Stomach smooth muscle (tissue), 2 donors: ENCODE data around the gene KCTD21.

Experiments
- H3K27ac ChIP-seq: one replicate; pipeline ENCODE4 v1.7.0; 2013; ENCODE audit warnings: mild to moderate bottlenecking, low read length, inconsistent platforms
- H3K27me3 ChIP-seq, 2 donors: one replicate each; pipeline ENCODE4 v1.7.0; 2013; ENCODE audit warnings: low read length in 2 of 2; ENCODE audit not compliant: insufficient read depth in 2 of 2, control insufficient read depth in 1 of 2
- H3K36me3 ChIP-seq, 2 donors: one replicate each; pipeline ENCODE4 v1.7.0; 2013; ENCODE audit warnings: low read length in 2 of 2; ENCODE audit not compliant: control insufficient read depth in 2 of 2, insufficient read depth in 2 of 2
- H3K4me1 ChIP-seq: one replicate; pipeline ENCODE4 v1.7.0; 2013; ENCODE audit warnings: low read length; ENCODE audit not compliant: control insufficient read depth, insufficient read depth
- H3K4me3 ChIP-seq, 2 donors: one replicate each; pipeline ENCODE4 v1.7.0; 2013; ENCODE audit warnings: low read length in 2 of 2
- H3K9ac ChIP-seq, 2 donors: one replicate each; pipeline ENCODE4 v1.7.0; 2013; ENCODE audit warnings: low read length in 2 of 2, mild to moderate bottlenecking in 1 of 2
- H3K9me3 ChIP-seq, 2 donors: one replicate each; pipeline ENCODE4 v1.7.0; 2013; ENCODE audit warnings: low read length in 2 of 2; ENCODE audit not compliant: control insufficient read depth in 2 of 2
- donor health status: healthy.
- donor health status: Pancreatic carcinoma.

KCTD21 gene

DNA sequence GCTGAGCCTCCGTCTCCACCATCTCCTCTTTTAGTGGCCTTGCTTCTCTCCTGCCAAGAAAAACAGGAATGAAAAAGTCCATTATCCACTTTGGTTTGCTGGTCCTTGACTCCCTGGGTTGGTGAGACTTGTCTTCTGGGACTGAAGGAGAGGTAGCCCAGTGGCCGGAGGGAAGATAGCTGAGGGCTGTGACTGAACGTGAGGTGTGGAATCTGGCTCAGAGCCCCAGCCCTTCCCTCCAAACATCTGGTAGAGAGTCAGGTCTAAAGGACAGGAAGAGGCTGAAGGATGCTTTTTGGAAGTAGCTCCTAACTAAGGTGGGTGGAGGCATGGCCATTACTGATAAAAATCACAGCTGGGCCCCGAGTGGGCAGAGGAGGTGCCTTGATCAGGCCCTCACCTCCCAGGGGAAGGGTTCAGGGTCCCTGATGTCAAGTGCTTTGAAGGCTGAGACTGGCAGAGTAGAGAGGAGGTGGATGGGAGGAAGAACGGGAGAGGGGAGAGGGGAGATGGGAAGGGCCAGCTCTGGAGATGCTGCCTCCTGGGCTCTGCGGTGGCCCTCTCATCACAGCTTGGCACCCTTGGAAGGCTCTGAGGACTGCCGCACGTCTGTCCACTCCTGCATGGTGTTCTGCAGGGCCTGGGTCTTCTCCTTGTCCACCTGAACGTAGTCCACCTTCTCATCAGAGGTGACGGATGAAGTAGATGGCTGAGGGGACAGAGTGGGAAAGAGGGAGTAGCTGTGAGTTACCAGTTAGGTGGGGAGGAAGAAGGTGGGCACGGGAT lies 30.5 kb upstream of the KCTD21 start:
- Histone ChIP-seq H3K4me1 (no peaks in the 10 kb centered on the region), H3K4me3 (no peak overlapping the region), H3K9ac (no peak overlapping the region), H3K27ac (no peak overlapping the region), H3K9me3 (no peaks in the 10 kb centered on the region), H3K36me3 (peaks cover 22 to 64% of the 10 kb centered on the region in 2 donors), H3K27me3 (no peaks in the 10 kb centered on the region)

DNA sequence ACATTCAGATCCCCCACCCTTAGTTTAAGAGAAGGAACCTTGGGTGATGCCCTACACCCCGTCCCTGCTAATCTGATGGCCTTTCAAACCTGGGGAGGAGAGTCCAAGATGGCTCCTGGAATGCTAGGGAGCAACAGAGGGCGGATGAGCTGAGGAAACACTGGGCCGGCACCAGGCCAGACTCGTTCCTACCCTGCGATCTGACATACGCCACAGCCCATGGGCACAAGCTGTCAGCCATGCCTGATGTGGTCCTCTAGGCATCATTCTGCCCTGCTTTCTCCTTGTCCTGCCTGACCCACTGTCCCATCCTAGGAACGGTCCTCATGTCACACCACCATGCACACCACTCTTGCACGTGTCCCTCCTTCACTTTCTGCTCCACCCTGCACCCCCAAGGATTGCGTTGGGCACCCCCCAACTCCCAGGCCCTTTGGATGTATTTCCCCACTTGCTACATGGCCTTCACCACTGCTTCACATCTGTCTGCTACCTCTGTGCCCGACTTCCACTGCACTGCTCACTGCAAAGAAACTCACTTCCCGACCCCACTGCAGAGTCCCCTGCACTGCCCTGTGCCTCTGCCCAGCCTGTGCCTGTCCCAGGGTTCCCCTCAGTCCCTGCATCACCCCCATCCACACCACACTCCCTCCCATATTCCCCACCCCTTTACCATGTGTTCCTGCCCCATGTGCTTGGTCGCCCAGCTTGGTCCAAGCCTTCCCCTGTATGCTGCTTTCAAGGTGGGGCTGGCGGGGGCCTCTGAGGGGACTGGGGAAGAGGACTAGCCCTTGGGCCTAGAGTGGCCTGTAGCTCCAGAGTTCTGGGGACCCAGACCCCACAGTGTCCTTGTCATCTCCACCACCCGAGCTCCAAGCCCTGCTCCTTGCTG lies 29.5 kb upstream of the KCTD21 start:
- Histone ChIP-seq H3K36me3 (peaks cover 17 to 57% of the 10 kb centered on the region in 2 donors), H3K4me3 (no peak overlapping the region), H3K9me3 (no peaks in the 10 kb centered on the region), H3K27ac (no peak overlapping the region), H3K4me1 (no peaks in the 10 kb centered on the region), H3K27me3 (no peaks in the 10 kb centered on the region), H3K9ac (no peak overlapping the region)

DNA sequence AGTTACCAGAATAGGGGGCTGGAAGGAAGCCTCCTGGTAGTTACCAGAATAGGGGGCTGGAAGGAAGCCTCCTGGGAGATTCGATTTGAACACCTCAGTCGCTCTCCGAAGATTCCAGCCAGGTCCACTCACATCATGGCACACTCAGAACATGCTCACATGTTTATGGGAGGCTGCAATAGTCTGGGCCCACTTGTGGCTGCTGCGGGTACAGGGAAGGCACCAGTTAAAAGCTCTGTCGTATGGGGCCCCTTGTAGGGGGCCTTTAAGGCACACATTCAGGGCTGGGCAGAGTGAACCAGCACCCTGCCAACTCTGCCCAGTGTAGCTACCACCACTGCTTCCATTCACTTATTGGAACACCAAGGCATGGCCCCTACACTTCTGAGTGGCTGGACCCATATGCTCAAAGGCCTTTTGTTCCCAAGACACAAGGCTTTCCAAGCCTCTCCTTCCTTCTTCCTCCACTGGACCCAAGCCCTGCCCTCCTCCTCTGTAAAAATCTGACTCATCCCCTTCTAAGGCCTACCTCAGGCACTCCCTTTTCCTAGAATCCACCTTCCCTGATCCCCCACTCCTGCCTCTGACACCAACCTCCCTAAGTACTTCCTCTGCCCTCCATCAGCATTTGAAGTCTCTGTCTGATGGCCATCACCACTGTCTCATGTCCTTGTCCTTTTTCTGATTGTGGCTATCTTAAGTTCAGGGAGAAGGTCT lies 28.3 kb upstream of the KCTD21 start:
- H3K27ac ChIP-seq: no peak overlapping the region
- H3K36me3 ChIP-seq: peaks cover 19 to 51% of the 10 kb centered on the region in 2 donors
- H3K9ac ChIP-seq: no peak overlapping the region
- H3K4me3 ChIP-seq: no peak overlapping the region
- H3K27me3 ChIP-seq: no peaks in the 10 kb centered on the region
- H3K4me1 ChIP-seq: no peaks in the 10 kb centered on the region
- H3K9me3 ChIP-seq: no peaks in the 10 kb centered on the region

DNA sequence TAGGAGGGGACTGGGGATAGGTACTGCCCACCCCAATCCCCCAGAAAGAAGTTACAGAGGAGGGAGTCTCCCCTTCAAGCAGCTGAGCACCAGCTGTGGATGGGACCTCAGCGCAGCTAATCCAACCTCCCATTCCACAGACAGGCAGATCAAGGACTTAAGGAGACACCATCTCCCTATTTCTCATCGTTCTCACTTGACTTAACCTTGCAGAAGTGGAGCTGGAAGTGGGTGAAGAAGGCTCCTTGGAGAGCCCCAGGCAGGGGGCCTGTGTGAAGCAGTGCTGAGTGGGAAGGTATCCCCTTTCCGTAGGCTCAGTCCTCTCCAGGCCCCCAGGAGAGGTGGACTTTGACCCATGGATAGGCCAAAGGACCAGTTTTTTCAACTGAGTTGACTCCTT lies 27.6 kb upstream of the KCTD21 start:
- Histone ChIP-seq H3K4me3 (no peak overlapping the region), H3K27ac (no peak overlapping the region), H3K36me3 (peaks cover 21 to 44% of the 10 kb centered on the region in 2 donors)

DNA sequence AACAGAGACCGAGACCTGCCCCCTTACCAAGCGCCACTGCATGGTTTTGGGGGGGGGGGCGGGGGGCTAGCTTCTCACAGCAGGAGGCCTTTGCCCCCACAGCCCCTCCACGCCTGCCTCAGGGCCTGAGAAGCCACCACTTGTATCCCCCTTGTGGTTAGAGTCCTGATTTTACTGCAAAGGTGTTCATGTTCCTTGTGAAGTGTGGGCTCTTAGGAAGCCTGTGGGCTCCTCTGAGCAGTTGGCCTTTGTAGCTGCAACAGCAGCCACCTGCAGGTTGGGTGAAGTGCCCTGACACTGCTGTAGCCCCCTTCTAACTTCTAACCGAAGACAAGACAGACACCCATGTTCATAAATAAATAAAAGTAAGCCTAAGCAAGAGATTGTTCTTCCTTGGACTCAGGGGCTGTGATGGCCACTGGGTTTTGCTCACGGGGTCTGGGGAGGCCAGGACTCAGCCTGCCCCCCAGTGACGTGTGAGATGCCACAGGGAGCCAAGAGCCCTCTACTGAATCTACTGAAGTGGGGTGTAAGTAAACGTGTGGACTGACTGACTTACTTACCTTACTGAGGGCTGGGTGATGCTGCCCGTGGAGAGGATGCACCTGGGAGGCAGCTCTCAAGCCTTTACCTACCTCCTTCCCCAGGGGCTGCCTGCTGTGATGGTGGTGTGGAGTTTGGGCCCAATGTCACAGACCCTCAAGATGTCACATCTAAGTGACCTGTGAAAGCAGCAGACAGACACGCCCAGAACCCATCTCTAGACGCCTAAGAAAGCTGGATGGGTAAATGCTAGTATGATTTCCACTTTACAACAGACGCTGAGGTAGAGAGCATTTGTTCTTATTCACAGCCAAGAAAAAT lies 26.1 kb upstream of the KCTD21 start:
- H3K9ac ChIP-seq: no peak overlapping the region
- no peaks in the 10 kb centered on the region for H3K27me3 ChIP-seq
- no peaks in the 10 kb centered on the region for H3K4me1 ChIP-seq
- no peak overlapping the region for H3K27ac ChIP-seq
- H3K4me3 ChIP-seq: no peak overlapping the region
- H3K9me3 ChIP-seq: no peaks in the 10 kb centered on the region
- H3K36me3 ChIP-seq: peaks cover 23 to 39% of the 10 kb centered on the region in 2 donors

More for the DNA sequence above, 27.6 kb upstream of the KCTD21 start:
- H3K9ac ChIP-seq: no peak overlapping the region
- H3K27me3 ChIP-seq: no peaks in the 10 kb centered on the region
- no peaks in the 10 kb centered on the region for H3K4me1 ChIP-seq
- no peaks in the 10 kb centered on the region for H3K9me3 ChIP-seq

DNA sequence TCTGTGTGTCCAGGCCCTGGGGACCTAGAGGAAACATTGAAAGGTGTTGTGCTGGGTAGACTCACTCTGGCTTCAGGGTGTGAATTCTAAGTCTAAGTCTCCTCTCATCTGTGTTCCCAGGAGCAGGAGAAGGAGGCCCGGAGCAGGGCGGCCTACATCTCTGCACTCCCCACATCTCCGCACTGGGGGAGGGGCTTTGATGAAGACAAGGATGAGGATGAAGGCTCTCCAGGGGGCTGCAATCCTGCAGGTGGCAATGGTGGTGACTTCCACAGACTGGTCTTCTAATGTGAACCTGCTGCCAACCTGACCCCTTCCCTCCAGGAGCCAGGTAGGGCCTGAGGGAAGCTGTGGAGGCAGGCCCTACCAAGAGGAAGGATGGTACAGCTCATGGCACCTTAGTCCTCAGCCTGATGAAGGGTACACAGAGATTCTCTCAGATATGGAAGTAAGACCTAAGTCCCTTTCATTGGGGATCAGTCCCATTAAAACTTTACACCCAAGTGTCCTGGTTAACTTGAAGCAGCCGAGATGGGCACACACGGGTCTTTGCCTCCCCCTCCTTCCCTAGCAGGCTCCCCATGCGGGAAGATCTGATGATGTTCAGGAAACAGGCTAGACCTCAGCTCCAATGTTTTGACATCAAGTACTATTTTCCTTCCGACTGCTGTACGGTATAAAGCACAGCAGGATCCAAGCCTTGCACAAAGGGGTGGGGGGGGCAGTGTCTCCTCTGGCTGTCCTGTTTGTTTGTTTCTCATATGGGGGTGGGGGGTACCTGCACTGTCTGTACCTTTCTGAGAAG lies 25.3 kb upstream of the KCTD21 start:
- Histone ChIP-seq H3K27ac (no peak overlapping the region), H3K4me1 (no peaks in the 10 kb centered on the region), H3K9ac (no peak overlapping the region), H3K36me3 (peaks cover 30 to 36% of the 10 kb centered on the region in 2 donors), H3K4me3 (no peak overlapping the region), H3K9me3 (no peaks in the 10 kb centered on the region), H3K27me3 (no peaks in the 10 kb centered on the region)

DNA sequence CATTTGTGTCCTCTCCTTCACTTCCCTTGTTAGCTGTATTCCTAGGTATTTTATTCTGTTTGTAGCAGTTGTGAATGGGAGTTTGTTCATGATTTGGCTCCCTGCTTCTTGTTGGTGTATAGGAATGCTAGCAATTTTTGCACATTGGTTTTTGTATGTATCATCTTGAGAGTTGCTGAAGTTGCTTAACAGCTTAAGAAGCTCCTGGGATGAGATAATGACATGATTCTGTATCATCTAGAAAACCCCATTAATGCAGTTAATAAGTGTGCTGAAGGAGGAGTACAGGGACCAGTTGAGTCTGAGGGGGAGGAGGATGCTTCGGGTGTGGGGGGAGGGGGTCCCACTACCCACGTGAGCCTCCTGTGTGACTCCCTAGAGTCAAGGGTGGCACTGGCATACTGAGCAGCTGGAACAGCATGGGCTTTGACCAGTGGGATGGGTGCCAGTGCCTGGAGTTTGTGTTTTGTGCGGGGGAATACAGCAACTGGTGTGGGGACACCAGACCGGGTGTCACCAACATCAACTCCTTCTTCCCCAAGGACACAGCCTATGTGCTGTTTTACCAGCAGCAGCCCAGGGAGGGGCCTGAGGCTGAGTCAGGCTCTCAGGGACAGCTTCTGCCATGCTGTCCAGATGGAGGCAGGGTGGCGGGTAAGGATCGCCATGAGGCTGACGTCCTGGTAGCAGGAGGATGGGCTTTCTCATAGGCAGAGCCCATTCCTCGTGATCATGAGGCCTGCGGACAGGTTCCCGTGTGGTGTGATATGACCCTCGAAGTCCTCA lies 24.4 kb upstream of the KCTD21 start:
- H3K27me3 ChIP-seq: no peaks in the 10 kb centered on the region
- peaks cover 36 to 40% of the 10 kb centered on the region in 2 donors for H3K36me3 ChIP-seq
- no peak overlapping the region for H3K4me3 ChIP-seq
- no peaks in the 10 kb centered on the region for H3K4me1 ChIP-seq
- H3K9ac ChIP-seq: no peak overlapping the region
- no peak overlapping the region for H3K27ac ChIP-seq
- no peaks in the 10 kb centered on the region for H3K9me3 ChIP-seq

DNA sequence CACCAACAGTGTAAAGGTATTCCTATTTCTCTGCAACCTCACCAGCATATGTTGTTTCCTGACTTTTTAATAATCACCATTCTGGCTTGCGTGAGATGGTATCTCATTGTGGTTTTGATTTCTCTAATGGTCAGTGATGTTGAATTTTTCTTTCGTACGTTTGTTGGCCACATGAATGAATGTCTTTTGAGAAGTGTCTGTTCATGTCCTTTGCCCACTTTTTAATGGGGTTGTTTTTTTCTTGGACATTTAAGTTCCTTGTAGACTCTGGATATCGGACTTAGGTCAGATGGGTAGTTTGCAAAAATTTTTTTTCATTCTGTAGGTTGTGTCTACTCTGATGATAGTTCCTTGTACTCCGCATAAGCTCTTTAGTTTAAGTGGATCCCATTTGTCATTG lies 23.1 kb upstream of the KCTD21 start:
- H3K4me3 ChIP-seq: no peak overlapping the region
- no peaks in the 10 kb centered on the region for H3K9me3 ChIP-seq
- H3K9ac ChIP-seq: no peak overlapping the region
- no peaks in the 10 kb centered on the region for H3K27me3 ChIP-seq
- no peak overlapping the region for H3K27ac ChIP-seq
- no peaks in the 10 kb centered on the region for H3K4me1 ChIP-seq
- H3K36me3 ChIP-seq: peaks cover 35 to 45% of the 10 kb centered on the region in 2 donors

DNA sequence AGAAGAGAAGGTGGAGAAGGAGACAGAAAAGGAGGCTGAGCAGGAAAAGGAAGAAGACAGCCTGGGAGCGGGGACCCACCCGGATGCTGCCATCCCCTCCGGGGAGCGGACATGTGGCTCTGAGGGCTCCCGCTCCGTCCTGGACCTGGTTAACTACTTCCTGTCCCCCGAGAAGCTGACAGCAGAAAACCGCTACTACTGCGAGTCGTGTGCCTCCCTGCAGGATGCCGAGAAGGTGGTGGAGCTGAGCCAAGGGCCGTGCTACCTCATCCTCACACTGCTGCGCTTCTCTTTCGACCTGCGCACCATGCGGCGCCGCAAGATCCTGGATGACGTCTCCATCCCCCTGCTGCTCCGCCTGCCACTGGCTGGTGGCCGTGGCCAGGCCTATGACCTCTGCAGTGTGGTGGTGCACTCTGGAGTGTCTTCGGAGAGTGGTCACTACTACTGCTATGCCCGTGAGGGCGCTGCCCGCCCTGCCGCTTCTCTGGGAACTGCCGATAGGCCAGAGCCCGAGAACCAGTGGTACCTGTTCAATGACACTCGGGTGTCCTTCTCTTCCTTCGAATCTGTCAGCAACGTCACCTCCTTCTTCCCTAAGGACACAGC lies 21.7 kb upstream of the KCTD21 start:
- Histone ChIP-seq H3K36me3 (peaks cover 32 to 46% of the 10 kb centered on the region in 2 donors), H3K27me3 (no peaks in the 10 kb centered on the region), H3K9me3 (no peaks in the 10 kb centered on the region), H3K9ac (no peak overlapping the region), H3K4me1 (no peaks in the 10 kb centered on the region), H3K27ac (no peak overlapping the region), H3K4me3 (no peak overlapping the region)
